NCI-H1436 treated with DMSO at 0.1 percent for 48 hours (cell line): ENCODE measurements around the gene XPNPEP2.

ENCODE experiments used
- DNase-seq: peaks from one replicate; lab custom pipeline; 2025; lab: John Stamatoyannopoulos, UW

Gene XPNPEP2

GRCh38 chrX:129780441-129781105 is 41.8 kb downstream of the XPNPEP2 start:
- no peak for DNase-seq

- DNase-seq = no peak
Measured at GRCh38 chrX:129781134-129781672, 42.4 kb downstream of the XPNPEP2 start.

- DNase-seq = no peak
Measured at GRCh38 chrX:129781680-129782495, 43.1 kb downstream of the XPNPEP2 start.

- no peak for DNase-seq
Measured at GRCh38 chrX:129782706-129783105, 43.9 kb downstream of the XPNPEP2 start.

- no peak for DNase-seq
Measured at GRCh38 chrX:129783291-129783713, 44.5 kb downstream of the XPNPEP2 start.

GRCh38 chrX:129784371-129784770 is 45.6 kb downstream of the XPNPEP2 start:
- no peak for DNase-seq

- no peak for DNase-seq
Measured at GRCh38 chrX:129785160-129785947, 46.6 kb downstream of the XPNPEP2 start.

- DNase-seq = no peak
Measured at GRCh38 chrX:129786210-129786651, 47.5 kb downstream of the XPNPEP2 start.

- no peak for DNase-seq
Measured at GRCh38 chrX:129787336-129788055, 48.7 kb downstream of the XPNPEP2 start.

- DNase-seq = no peak
Measured at GRCh38 chrX:129788527-129788926, 49.7 kb downstream of the XPNPEP2 start.

GRCh38 chrX:129790146-129790545 is 51.4 kb downstream of the XPNPEP2 start:
- no peak for DNase-seq

GRCh38 chrX:129790808-129791207 is 52.0 kb downstream of the XPNPEP2 start:
- no peak for DNase-seq

- no peak for DNase-seq
Measured at GRCh38 chrX:129791336-129791735, 52.6 kb downstream of the XPNPEP2 start.

- peak; percentile 31 for DNase-seq
Measured at GRCh38 chrX:129791961-129792570, 53.3 kb downstream of the XPNPEP2 start.

- no peak for DNase-seq
Measured at GRCh38 chrX:129792586-129793291, 54.0 kb downstream of the XPNPEP2 start.

GRCh38 chrX:129793604-129794191 is 54.9 kb downstream of the XPNPEP2 start:
- no peak for DNase-seq

- DNase-seq = no peak
Measured at GRCh38 chrX:129795584-129795983, 56.8 kb downstream of the XPNPEP2 start.

GRCh38 chrX:129797251-129797906 is 58.6 kb downstream of the XPNPEP2 start:
- DNase-seq = no peak

GRCh38 chrX:129798456-129798855 is 59.7 kb downstream of the XPNPEP2 start:
- no peak for DNase-seq

GRCh38 chrX:129798888-129799287 is 60.1 kb downstream of the XPNPEP2 start:
- no peak for DNase-seq
